Measurements from ENCODE around the gene DOK5. TPM values are rescaled to one million over a fixed set of nuclear protein-coding genes. Genes with fewer than 3 reads are reported as not detected.

Gene DOK5
- total RNA-seq (not detected), total RNA-seq (0 to 8.8 (median 0.07) reads per million in 172 experiments)
- polyA plus RNA-seq (2013, experiment 1 of 2), result not detected
- polyA plus RNA-seq (2013, experiment 2 of 2), result 0.48 TPM

- H3K36me3 ChIP-seq (ENCODE audit: insufficient read depth, low read length), result no peaks in the 10 kb centered on the region
- TF ChIP-seq CTCF (IDR thresholded peaks at IDR 0.05), result no peak
- CTCF ChIA-PET, result no interaction called here
- H3K4me1 ChIP-seq (ENCODE audit: insufficient read depth, low read length), result no peaks in the 10 kb centered on the region
- H3K4me3 Mint-ChIP-seq, result no peak within 1 kb of the TSS
- no peaks in the 10 kb centered on the region for H3K4me1 Mint-ChIP-seq (ENCODE audit: low read depth)
- H3K27me3 Mint-ChIP-seq, result peaks cover 64% of the 10 kb centered on the region
- H3K9me3 Mint-ChIP-seq, result no peaks in the 10 kb centered on the region
- ATAC-seq (ENCODE audit: poor library complexity) (no peak), DNase-seq (no peak)
- peaks cover 24 to 38% of the 10 kb centered on the region in 2 experiments for H3K27me3 ChIP-seq (ENCODE audit: control insufficient read depth in 1 of 2, insufficient read depth in 2 of 2, low read length in 2 of 2)
- H3K36me3 Mint-ChIP-seq (ENCODE audit: low read depth), result no peaks in the 10 kb centered on the region
- no peak within 1 kb of the TSS for H3K27ac ChIP-seq (ENCODE audit: low read depth in 1 of 2, low read length in 2 of 2)
- no peak within 1 kb of the TSS for H3K4me3 ChIP-seq (ENCODE audit: low read length)
- H3K9me3 ChIP-seq (ENCODE audit: control insufficient read depth in 1 of 2, insufficient read depth in 1 of 2, low read length in 2 of 2), result peaks cover 0 to 18% of the 10 kb centered on the region in 2 experiments
- intact Hi-C loops (cut with DNase I, micrococcal nuclease), result no loop called here
- no peak within 1 kb of the TSS for H3K27ac Mint-ChIP-seq
- POLR2A ChIA-PET, result no interaction called here
Observed at GRCh38 chr20:54475334-54476168, at the start of gene DOK5. Gene DOK5, plus strand, starts transcription at chr20:54475593. Its CDS starts 354 bp downstream, at chr20:54475947.

GRCh38 chr20:54429364-54429763, 46.0 kb upstream of the DOK5 start:
- POLR2A ChIA-PET, result no interaction called here
- Mint-ChIP-seq H3K27me3 (peaks cover 4% of the 10 kb centered on the region), H3K27ac (no peak overlapping the region), H3K4me1 (ENCODE audit: low read depth) (no peaks in the 10 kb centered on the region), H3K36me3 (ENCODE audit: low read depth) (no peaks in the 10 kb centered on the region), H3K4me3 (no peak overlapping the region), H3K9me3 (peaks cover 11% of the 10 kb centered on the region)
- intact Hi-C loops (cut with DNase I, micrococcal nuclease), result no loop called here
- no peak overlapping the region for H3K4me3 ChIP-seq (ENCODE audit: low read length)
- H3K9me3 ChIP-seq (ENCODE audit: control insufficient read depth in 1 of 2, insufficient read depth in 1 of 2, low read length in 2 of 2), result peaks cover 5% of the 10 kb centered on the region in 2 experiments
- no peak for ATAC-seq (ENCODE audit: poor library complexity)
- H3K36me3 ChIP-seq (ENCODE audit: insufficient read depth, low read length), result no peaks in the 10 kb centered on the region
- CTCF ChIA-PET, result no interaction called here
- H3K27me3 ChIP-seq (ENCODE audit: control insufficient read depth in 1 of 2, insufficient read depth in 2 of 2, low read length in 2 of 2), result peaks cover 0 to 2% of the 10 kb centered on the region in 2 experiments
- H3K4me1 ChIP-seq (ENCODE audit: insufficient read depth, low read length), result no peaks in the 10 kb centered on the region
- DNase-seq, result no peak
- H3K27ac ChIP-seq (ENCODE audit: low read depth in 1 of 2, low read length in 2 of 2), result no peak overlapping the region
- TF ChIP-seq CTCF (IDR thresholded peaks at IDR 0.05), result no peak

- Mint-ChIP-seq H3K4me1 (ENCODE audit: low read depth) (no peaks in the 10 kb centered on the region), H3K9me3 (peaks cover 4% of the 10 kb centered on the region), H3K36me3 (ENCODE audit: low read depth) (no peaks in the 10 kb centered on the region), H3K4me3 (no peak overlapping the region), H3K27ac (no peak overlapping the region), H3K27me3 (peaks cover 10% of the 10 kb centered on the region)
- no peak overlapping the region for H3K4me3 ChIP-seq (ENCODE audit: low read length)
- CTCF ChIA-PET, result no interaction called here
- TF ChIP-seq CTCF (IDR thresholded peaks at IDR 0.05), result no peak
- POLR2A ChIA-PET, result no interaction called here
- no peak overlapping the region for H3K27ac ChIP-seq (ENCODE audit: low read depth in 1 of 2, low read length in 2 of 2)
- no peaks in the 10 kb centered on the region for H3K4me1 ChIP-seq (ENCODE audit: insufficient read depth, low read length)
- no peaks in the 10 kb centered on the region for H3K36me3 ChIP-seq (ENCODE audit: insufficient read depth, low read length)
- ATAC-seq (ENCODE audit: poor library complexity) (no peak), DNase-seq (no peak)
- H3K27me3 ChIP-seq (ENCODE audit: control insufficient read depth in 1 of 2, insufficient read depth in 2 of 2, low read length in 2 of 2), result peaks cover 0 to 2% of the 10 kb centered on the region in 2 experiments
- intact Hi-C loops (cut with DNase I, micrococcal nuclease), result no loop called here
- H3K9me3 ChIP-seq (ENCODE audit: control insufficient read depth in 1 of 2, insufficient read depth in 1 of 2, low read length in 2 of 2), result peaks cover 0 to 5% of the 10 kb centered on the region in 2 experiments
Observed at GRCh38 chr20:54431156-54431944, 44.0 kb upstream of the DOK5 start.
